ENCODE measurements around the gene SPAG16. TPM values are rescaled to one million over a fixed set of nuclear protein-coding genes. Genes with fewer than 3 reads are reported as not detected.

The SPAG16 gene
- total and polyA plus RNA-seq, 2 of the 13 experiments (the other 11 are each of a cell fraction or from before 2014, with no cell fraction given) = 9.6 to 26.5 TPM

DNA sequence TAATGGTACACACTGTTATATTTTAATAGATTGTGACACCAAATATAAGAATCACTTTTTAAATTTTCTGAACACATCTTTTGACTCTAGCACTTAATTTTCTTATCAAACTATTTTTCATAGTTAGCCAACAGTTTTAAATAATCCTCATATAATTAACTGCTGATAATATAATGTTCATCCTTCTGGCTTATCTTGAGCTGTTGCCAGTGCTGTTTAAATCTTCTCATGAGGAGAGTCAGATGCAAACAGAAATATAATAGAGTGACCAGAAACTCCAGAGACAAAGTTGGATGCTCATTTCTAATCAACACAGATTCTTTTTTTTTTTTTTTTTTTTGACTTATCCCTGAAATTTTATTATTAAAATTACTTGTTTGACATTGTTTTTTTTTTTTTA lies 282.6 kb downstream of the SPAG16 start:
- Histone ChIP-seq H2AFZ (ENCODE audit: low read length) (no peak overlapping the region), H3K4me3 (replicated peaks in 1 of 3; ENCODE audit: insufficient read depth in 1 of 3, low read depth in 2 of 3, low read length in 3 of 3) (no peak overlapping the region), H3K4me1 (ENCODE audit: insufficient read depth, low read length) (no peaks in the 10 kb centered on the region), H3K9me3 (ENCODE audit: low read length) (peaks cover 33% of the 10 kb centered on the region), H3K27me3 (ENCODE audit: control insufficient read depth in 1 of 2, insufficient read depth in 2 of 2, low read length in 2 of 2) (no peaks in the 10 kb centered on the region; a peak in 1 of 5 replicates), H3K27ac (ENCODE audit: extremely low read length, insufficient read depth, low read length) (no peak overlapping the region), H3K36me3 (replicated peaks in 1 of 2; ENCODE audit: control insufficient read depth in 1 of 2, insufficient read depth in 2 of 2, low read length in 2 of 2) (no peaks in the 10 kb centered on the region), H4K20me1 (ENCODE audit: insufficient read depth, low read length) (no peaks in the 10 kb centered on the region), H3K79me2 (ENCODE audit: insufficient read depth, low read length) (no peaks in the 10 kb centered on the region), H3K4me2 (ENCODE audit: low read depth, low read length) (no peak overlapping the region), H3K9ac (ENCODE audit: insufficient read depth, low read depth, low read length) (no peak overlapping the region)
- intact Hi-C loops (cut with micrococcal nuclease; ENCODE audit: unreplicated experiment) (no loop called here), in situ Hi-C loops (cut with HindIII; ENCODE audit: extremely low pct_ligation_motif_present, low pct_unique_long_range_greater_than_20kb) (no loop called here)
- no peak for DNase-seq (ENCODE audit: low spot score)
- TF ChIP-seq, protein P1, sequence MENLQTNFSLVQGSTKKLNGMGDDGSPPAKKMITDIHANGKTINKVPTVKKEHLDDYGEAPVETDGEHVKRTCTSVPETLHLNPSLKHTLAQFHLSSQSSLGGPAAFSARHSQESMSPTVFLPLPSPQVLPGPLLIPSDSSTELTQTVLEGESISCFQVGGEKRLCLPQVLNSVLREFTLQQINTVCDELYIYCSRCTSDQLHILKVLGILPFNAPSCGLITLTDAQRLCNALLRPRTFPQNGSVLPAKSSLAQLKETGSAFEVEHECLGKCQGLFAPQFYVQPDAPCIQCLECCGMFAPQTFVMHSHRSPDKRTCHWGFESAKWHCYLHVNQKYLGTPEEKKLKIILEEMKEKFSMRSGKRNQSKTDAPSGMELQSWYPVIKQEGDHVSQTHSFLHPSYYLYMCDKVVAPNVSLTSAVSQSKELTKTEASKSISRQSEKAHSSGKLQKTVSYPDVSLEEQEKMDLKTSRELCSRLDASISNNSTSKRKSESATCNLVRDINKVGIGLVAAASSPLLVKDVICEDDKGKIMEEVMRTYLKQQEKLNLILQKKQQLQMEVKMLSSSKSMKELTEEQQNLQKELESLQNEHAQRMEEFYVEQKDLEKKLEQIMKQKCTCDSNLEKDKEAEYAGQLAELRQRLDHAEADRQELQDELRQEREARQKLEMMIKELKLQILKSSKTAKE (CRISPR knock-in tag; IDR thresholded peaks at IDR 0.05; ENCODE audit: borderline replicate concordance) = no peak
- no peak for TF ChIP-seq KDM5B (CRISPR knock-in tag; IDR thresholded peaks at IDR 0.05; ENCODE audit: borderline replicate concordance)
- TF ChIP-seq FOXO1 (CRISPR knock-in tag; IDR thresholded peaks at IDR 0.05) = no peak
- TF ChIP-seq, protein P2, sequence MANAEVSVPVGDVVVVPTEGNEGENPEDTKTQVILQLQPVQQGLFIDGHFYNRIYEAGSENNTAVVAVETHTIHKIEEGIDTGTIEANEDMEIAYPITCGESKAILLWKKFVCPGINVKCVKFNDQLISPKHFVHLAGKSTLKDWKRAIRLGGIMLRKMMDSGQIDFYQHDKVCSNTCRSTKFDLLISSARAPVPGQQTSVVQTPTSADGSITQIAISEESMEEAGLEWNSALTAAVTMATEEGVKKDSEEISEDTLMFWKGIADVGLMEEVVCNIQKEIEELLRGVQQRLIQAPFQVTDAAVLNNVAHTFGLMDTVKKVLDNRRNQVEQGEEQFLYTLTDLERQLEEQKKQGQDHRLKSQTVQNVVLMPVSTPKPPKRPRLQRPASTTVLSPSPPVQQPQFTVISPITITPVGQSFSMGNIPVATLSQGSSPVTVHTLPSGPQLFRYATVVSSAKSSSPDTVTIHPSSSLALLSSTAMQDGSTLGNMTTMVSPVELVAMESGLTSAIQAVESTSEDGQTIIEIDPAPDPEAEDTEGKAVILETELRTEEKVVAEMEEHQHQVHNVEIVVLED (CRISPR knock-in tag; IDR thresholded peaks at IDR 0.05; ENCODE audit: borderline replicate concordance) = no peak
- no peak for TF ChIP-seq ZNF569 (CRISPR knock-in tag; IDR thresholded peaks at IDR 0.05; ENCODE audit: borderline replicate concordance)
- TF ChIP-seq PRMT3 (CRISPR knock-in tag; IDR thresholded peaks at IDR 0.05; ENCODE audit: borderline replicate concordance, low read depth) = no peak
- TF ChIP-seq RFXANK (CRISPR knock-in tag; IDR thresholded peaks at IDR 0.05) = no peak
- no peak for TF ChIP-seq ZKSCAN5 (CRISPR knock-in tag; IDR thresholded peaks at IDR 0.05)
- TF ChIP-seq ZNF850 (CRISPR knock-in tag; conservative IDR thresholded peaks at IDR 0.05) = no peak
- no peak for TF ChIP-seq RBFOX2 (IDR thresholded peaks at IDR 0.05; ENCODE audit: low read depth, low read length)
- no peak for TF ChIP-seq ZNF274 (CRISPR knock-in tag; IDR thresholded peaks at IDR 0.05)
- TF ChIP-seq MTA3 (CRISPR knock-in tag; IDR thresholded peaks at IDR 0.05) = no peak
- no peak for TF ChIP-seq ZNF3 (CRISPR knock-in tag; IDR thresholded peaks at IDR 0.05)
- TF ChIP-seq, protein P3, sequence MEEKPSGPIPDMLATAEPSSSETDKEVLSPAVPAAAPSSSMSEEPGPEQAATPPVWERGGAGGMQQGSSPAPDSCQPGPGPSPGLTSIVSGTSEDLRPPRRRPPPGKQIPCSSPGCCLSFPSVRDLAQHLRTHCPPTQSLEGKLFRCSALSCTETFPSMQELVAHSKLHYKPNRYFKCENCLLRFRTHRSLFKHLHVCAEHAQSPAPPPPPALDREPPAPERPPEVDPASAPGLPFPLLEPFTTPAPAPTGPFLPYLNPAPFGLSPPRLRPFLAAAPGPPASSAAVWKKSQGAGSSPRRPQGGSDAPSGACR (CRISPR knock-in tag; IDR thresholded peaks at IDR 0.05) = no peak
- TF ChIP-seq, protein P4, sequence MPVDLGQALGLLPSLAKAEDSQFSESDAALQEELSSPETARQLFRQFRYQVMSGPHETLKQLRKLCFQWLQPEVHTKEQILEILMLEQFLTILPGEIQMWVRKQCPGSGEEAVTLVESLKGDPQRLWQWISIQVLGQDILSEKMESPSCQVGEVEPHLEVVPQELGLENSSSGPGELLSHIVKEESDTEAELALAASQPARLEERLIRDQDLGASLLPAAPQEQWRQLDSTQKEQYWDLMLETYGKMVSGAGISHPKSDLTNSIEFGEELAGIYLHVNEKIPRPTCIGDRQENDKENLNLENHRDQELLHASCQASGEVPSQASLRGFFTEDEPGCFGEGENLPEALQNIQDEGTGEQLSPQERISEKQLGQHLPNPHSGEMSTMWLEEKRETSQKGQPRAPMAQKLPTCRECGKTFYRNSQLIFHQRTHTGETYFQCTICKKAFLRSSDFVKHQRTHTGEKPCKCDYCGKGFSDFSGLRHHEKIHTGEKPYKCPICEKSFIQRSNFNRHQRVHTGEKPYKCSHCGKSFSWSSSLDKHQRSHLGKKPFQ (CRISPR knock-in tag; IDR thresholded peaks at IDR 0.05; ENCODE audit: insufficient replicate concordance) = no peak
- TF ChIP-seq ZNF776 (CRISPR knock-in tag; IDR thresholded peaks at IDR 0.05) = no peak
- TF ChIP-seq, protein P5, sequence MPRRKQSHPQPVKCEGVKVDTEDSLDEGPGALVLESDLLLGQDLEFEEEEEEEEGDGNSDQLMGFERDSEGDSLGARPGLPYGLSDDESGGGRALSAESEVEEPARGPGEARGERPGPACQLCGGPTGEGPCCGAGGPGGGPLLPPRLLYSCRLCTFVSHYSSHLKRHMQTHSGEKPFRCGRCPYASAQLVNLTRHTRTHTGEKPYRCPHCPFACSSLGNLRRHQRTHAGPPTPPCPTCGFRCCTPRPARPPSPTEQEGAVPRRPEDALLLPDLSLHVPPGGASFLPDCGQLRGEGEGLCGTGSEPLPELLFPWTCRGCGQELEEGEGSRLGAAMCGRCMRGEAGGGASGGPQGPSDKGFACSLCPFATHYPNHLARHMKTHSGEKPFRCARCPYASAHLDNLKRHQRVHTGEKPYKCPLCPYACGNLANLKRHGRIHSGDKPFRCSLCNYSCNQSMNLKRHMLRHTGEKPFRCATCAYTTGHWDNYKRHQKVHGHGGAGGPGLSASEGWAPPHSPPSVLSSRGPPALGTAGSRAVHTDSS (CRISPR knock-in tag; conservative IDR thresholded peaks at IDR 0.05) = no peak
- POLR2A ChIA-PET = no interaction called here
- CTCF ChIA-PET (ENCODE audit: low intra/inter-chr PET ratio, low total read pairs) = no interaction called here
- no TSS peak for BruUV-seq (replicated peaks)
- FAIRE-seq = no peak
- no peak for ATAC-seq
